Measurements from ENCODE around the gene EXT2.

EXT2 gene

DNA sequence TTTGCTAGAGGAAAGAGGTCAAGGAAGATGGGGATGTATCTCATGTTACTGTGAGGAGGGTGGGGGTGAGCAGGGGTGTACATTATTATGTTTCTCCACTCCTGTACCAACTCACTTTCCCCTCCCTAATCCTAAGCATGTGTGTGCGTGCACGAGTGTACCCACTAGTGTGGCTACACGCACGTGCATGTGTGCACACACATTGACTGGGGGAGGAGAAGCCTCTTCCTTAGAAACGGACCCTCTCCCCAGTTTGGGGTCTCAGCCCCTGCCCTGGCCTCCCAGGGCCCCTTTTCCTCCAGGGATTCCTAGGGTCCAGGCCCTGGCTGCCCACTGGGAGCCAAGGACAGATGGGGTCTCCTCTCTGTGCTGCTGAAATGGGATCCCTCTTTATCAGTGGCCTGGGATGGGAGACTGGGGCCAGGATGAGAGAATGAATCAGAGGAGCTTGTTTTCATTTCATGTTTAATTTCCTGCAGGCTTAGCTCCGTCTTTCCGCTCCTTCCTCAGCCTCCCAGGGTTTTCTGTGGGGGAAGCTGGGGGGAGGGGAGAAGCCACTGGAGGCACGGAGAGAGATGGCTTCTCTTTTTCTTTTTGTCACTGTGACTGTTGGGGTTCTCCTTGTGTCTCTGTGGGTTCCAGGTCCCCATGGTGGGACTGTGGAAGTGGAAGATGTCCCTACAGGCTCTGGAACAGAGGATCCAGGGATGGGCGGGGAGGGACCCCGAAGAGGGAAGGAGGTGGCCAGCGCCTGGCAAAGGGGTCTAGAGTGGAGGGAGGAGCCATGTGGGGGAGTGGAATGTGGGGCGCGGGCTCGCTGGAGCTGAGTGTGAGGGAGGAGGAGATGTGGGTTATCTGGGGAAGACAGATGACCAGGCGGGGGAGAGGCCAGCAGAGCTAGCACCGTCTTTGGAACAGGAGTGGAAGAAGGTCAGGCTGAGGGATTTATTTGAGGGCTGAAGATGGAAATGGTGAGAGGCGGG lies 174.2 kb downstream of the EXT2 start:
- TF ChIP-seq ZNF384 (IDR thresholded peaks at IDR 0.05) (no peak), L3MBTL2 (conservative IDR thresholded peaks at IDR 0.05) (no peak), TARDBP (IDR thresholded peaks at IDR 0.05) (no peak), NFRKB (IDR thresholded peaks at IDR 0.05) (no peak), FOXM1 (IDR thresholded peaks at IDR 0.05; ENCODE audit: borderline replicate concordance) (no peak), BHLHE40 (IDR thresholded peaks at IDR 0.05; ENCODE audit: borderline replicate concordance) (no peak), SUZ12 (IDR thresholded peaks at IDR 0.05) (no peak)
- TF ChIP-seq, protein P1, sequence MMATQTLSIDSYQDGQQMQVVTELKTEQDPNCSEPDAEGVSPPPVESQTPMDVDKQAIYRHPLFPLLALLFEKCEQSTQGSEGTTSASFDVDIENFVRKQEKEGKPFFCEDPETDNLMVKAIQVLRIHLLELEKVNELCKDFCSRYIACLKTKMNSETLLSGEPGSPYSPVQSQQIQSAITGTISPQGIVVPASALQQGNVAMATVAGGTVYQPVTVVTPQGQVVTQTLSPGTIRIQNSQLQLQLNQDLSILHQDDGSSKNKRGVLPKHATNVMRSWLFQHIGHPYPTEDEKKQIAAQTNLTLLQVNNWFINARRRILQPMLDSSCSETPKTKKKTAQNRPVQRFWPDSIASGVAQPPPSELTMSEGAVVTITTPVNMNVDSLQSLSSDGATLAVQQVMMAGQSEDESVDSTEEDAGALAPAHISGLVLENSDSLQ (IDR thresholded peaks at IDR 0.05): no peak
- ChIA-PET CTCF (no interaction called here), POLR2A (no interaction called here)
- DNase-seq (ENCODE audit: extremely low spot score): no peak

DNA sequence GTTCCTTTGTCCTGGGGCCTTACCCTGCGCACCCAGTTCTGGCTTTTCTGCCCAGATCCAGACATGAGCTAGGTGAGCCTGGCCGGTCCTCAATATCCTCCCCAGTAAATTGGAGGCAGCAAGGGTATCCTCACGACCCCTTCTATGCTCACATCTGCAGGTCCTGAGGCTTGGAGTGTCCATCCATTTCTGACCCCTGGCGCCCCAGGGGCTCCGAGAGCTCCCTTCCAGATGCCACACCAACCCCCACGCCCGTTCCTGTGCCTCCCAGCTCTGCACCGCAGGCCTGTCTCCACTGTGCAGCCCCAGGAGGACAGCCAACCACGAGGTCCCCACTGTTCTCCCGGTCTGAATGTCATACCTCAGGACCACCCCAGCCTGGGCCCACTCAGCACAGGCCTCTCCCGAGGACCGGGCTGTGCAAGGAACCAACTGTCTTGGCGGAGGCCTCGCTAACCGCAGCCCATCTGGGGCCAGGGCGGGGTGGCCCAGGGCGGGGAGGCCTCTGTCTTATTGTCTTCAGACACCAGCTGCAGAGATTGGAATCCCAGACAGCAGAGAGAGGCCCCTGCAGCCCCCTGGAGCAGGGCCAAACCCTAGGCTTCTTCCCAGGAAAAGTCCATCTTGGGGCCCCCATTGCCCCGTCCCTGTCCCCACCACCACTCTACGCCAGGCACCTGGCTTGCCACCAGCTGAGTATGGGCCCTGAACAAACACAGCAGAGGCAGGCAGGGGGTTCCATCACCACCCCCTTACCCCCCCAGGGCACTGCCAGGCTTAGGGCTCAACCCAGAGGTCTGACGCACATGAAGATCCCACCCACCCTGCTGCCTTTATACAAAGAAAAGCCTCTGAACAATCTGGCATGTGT lies 175.2 kb downstream of the EXT2 start:
- no peak for DNase-seq (ENCODE audit: extremely low spot score)
- TF ChIP-seq L3MBTL2 (conservative IDR thresholded peaks at IDR 0.05) (no peak), ZNF384 (IDR thresholded peaks at IDR 0.05) (no peak), SUZ12 (IDR thresholded peaks at IDR 0.05) (no peak), LEF1 (IDR thresholded peaks at IDR 0.05; ENCODE audit: borderline replicate concordance) (no peak), ARNT (IDR thresholded peaks at IDR 0.05) (no peak), NFRKB (IDR thresholded peaks at IDR 0.05) (no peak), FOXA1 (IDR thresholded peaks at IDR 0.05) (no peak), BHLHE40 (IDR thresholded peaks at IDR 0.05; ENCODE audit: borderline replicate concordance) (no peak), ELF4 (IDR thresholded peaks at IDR 0.05) (no peak), HDGF (IDR thresholded peaks at IDR 0.05; ENCODE audit: borderline replicate concordance) (no peak), SP1 (IDR thresholded peaks at IDR 0.05) (no peak), FOXM1 (IDR thresholded peaks at IDR 0.05; ENCODE audit: borderline replicate concordance) (no peak), FOXK2 (IDR thresholded peaks at IDR 0.05) (no peak)
- TF ChIP-seq, protein P1 (IDR thresholded peaks at IDR 0.05): no peak
- ChIA-PET POLR2A (no interaction called here), CTCF (no interaction called here)

DNA sequence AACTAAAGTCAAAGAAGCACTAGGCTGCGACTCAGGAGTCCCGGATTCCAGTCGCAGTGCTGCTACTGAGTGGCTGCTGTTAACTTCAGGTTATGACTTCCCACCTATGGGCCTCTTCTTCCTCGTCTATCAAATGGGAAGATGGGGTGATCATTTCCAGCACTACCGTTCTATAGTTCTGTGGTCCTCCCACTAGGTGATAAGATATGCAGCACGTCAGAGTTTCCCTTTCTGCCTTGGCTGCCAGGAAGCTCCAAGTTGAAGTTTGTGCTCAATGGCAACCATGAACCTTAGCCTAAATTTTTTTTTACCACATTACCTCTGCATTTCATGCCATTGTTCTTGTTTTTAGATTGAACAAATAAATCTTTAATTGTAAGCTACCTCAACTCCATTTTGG lies 175.8 kb downstream of the EXT2 start:
- no peak for DNase-seq (ENCODE audit: extremely low spot score)
- no peak for TF ChIP-seq SP1 (IDR thresholded peaks at IDR 0.05)
- TF ChIP-seq, protein P1 (IDR thresholded peaks at IDR 0.05): no peak
- no peak for TF ChIP-seq L3MBTL2 (conservative IDR thresholded peaks at IDR 0.05)
- TF ChIP-seq LEF1 (IDR thresholded peaks at IDR 0.05; ENCODE audit: borderline replicate concordance): no peak
- TF ChIP-seq SUZ12 (IDR thresholded peaks at IDR 0.05): no peak
- no peak for TF ChIP-seq HDGF (IDR thresholded peaks at IDR 0.05; ENCODE audit: borderline replicate concordance)
- TF ChIP-seq ARNT (IDR thresholded peaks at IDR 0.05): no peak
- no peak for TF ChIP-seq BHLHE40 (IDR thresholded peaks at IDR 0.05; ENCODE audit: borderline replicate concordance)
- TF ChIP-seq FOXA1 (IDR thresholded peaks at IDR 0.05): no peak
- TF ChIP-seq FOXM1 (IDR thresholded peaks at IDR 0.05; ENCODE audit: borderline replicate concordance): no peak
- TF ChIP-seq FOXK2 (IDR thresholded peaks at IDR 0.05): no peak
- TF ChIP-seq ELF4 (IDR thresholded peaks at IDR 0.05): no peak
- no peak for TF ChIP-seq CTBP1 (IDR thresholded peaks at IDR 0.05; ENCODE audit: borderline replicate concordance)
- ChIA-PET CTCF (no interaction called here), POLR2A (no interaction called here)

DNA sequence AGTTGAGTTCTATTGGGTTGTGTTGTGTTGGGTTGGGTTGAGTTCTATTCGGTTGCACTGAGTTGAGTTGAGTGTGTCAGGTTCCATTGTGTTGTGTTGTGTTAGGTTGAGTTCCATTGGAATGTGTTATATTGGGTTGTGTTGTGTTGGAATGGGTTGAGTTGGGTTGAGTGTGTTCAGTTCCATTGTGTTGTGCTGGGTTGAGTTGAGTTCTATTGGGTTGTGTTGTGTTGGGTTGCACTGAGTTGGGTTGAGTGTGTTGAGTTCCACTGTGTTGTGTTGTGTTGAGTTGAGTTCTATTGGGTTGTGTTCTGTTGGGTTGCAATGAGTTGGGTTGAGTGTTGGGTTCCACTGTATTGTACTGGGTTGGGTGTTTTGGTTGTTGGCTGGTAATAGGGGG lies 178.9 kb downstream of the EXT2 start:
- TF ChIP-seq ELF4 (IDR thresholded peaks at IDR 0.05): no peak
- TF ChIP-seq LEF1 (IDR thresholded peaks at IDR 0.05; ENCODE audit: borderline replicate concordance): no peak
- no peak for TF ChIP-seq FOXK2 (IDR thresholded peaks at IDR 0.05)
- TF ChIP-seq ZNF384 (IDR thresholded peaks at IDR 0.05): no peak
- no peak for TF ChIP-seq FOXA1 (IDR thresholded peaks at IDR 0.05)
- no peak for TF ChIP-seq L3MBTL2 (conservative IDR thresholded peaks at IDR 0.05)
- no peak for TF ChIP-seq CTBP1 (IDR thresholded peaks at IDR 0.05; ENCODE audit: borderline replicate concordance)
- TF ChIP-seq, protein P1 (IDR thresholded peaks at IDR 0.05): no peak
- TF ChIP-seq TARDBP (IDR thresholded peaks at IDR 0.05): no peak
- TF ChIP-seq SUZ12 (IDR thresholded peaks at IDR 0.05): no peak
- no peak for TF ChIP-seq NFRKB (IDR thresholded peaks at IDR 0.05)
- TF ChIP-seq SP1 (IDR thresholded peaks at IDR 0.05): no peak
- TF ChIP-seq FOXM1 (IDR thresholded peaks at IDR 0.05; ENCODE audit: borderline replicate concordance): no peak
- TF ChIP-seq HDGF (IDR thresholded peaks at IDR 0.05; ENCODE audit: borderline replicate concordance): no peak
- ChIA-PET CTCF (no interaction called here), POLR2A (no interaction called here)
- DNase-seq (ENCODE audit: extremely low spot score): no peak

DNA sequence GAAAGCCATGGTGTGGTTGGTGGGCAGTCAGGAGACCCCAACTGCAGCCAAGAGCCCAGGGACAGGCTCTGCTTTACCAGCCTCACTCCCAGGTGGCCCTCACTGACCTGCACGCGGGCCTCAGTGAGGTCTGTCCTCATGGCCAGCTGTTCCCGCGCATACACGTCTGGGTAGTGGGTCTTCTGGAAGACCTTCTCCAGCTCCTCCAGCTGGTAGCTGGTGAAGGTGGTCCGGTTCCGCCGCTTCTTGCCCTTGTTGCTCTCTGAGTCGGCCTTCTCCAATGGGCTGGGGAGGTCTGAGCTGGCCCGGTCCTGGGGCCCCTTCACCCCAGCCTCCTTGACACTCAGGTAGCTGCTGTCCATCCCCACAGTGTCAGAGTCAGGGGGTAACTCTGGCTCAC lies 179.8 kb downstream of the EXT2 start:
- POLR2A ChIA-PET: no interaction called here
- no peak for DNase-seq (ENCODE audit: extremely low spot score)
- CTCF ChIA-PET: no interaction called here
- TF ChIP-seq SUZ12 (IDR thresholded peaks at IDR 0.05) (no peak), FOXM1 (IDR thresholded peaks at IDR 0.05; ENCODE audit: borderline replicate concordance) (no peak), LEF1 (IDR thresholded peaks at IDR 0.05; ENCODE audit: borderline replicate concordance) (no peak), CTBP1 (IDR thresholded peaks at IDR 0.05; ENCODE audit: borderline replicate concordance) (no peak), ZNF384 (IDR thresholded peaks at IDR 0.05) (no peak), HDGF (IDR thresholded peaks at IDR 0.05; ENCODE audit: borderline replicate concordance) (no peak)
- TF ChIP-seq, protein P1 (IDR thresholded peaks at IDR 0.05): no peak

All from HEK293T (cell line).